SK-N-SH (cell line): Measurements from ENCODE around the gene SORBS2. TPM values are rescaled to one million over a fixed set of nuclear protein-coding genes. Genes with fewer than 3 reads are reported as not detected.

Experiments
- CTCF ChIA-PET: fragments of 300-600, 350-600 bp; formaldehyde crosslinking; extraction: SDS; loops from one replicate; lab custom pipeline; 2021; lab: Yijun Ruan, JAX
- POLR2A ChIA-PET: fragments of 350-600 bp; sonication (Branson Sonifier 250); formaldehyde crosslinking; extraction: SDS; loops from one replicate; lab custom pipeline; 2020; ENCODE audit warnings: antibody characterized with exemption, inconsistent platforms; lab: Yijun Ruan, JAX
- DNase-seq: peaks from one replicate; pipeline ENCODE4 v3.0.0; 2012
- H2AFZ ChIP-seq: fragments of 200-600 bp; sonication (generic); 2 replicates; pipeline ENCODE4 v1.8.1; 2016; ENCODE audit warnings: antibody characterized with exemption, mild to moderate bottlenecking, low read depth
- H3F3A ChIP-seq: fragments of 200-600 bp; sonication (generic); replicated peaks from 2 replicates; pipeline ENCODE3; 2016; ENCODE audit warnings: antibody characterized with exemption, mild to moderate bottlenecking; ENCODE audit not compliant: insufficient read depth
- H3K27ac ChIP-seq, 2 experiments: fragments of 200-500 bp in 1 of 2; fragments of 200-600 bp in 1 of 2; sonication (Bioruptor generic) in 1 of 2; sonication (generic), shearing (Covaris generic) in 1 of 2; 2 replicates each; pipeline versions ENCODE4 v1.5.1 to v1.6.1; 2014 to 2016; ENCODE audit warnings: low read depth in 2 of 2, inconsistent platforms in 1 of 2, low read length in 1 of 2, mild to moderate bottlenecking in 1 of 2, mixed read lengths in 1 of 2
- H3K27me3 ChIP-seq: fragments of 200-600 bp; sonication (generic), shearing (Covaris generic); 2 replicates; pipeline ENCODE4 v1.6.1; 2016; ENCODE audit warnings: mixed run types; ENCODE audit not compliant: insufficient read depth
- H3K36me3 ChIP-seq, 2 experiments: fragments of 200-500 bp in 1 of 2; fragments of 200-600 bp in 1 of 2; sonication (Bioruptor generic) in 1 of 2; sonication (generic) in 1 of 2; replicated peaks in 1 of 2; 2 replicates each; pipeline versions ENCODE3 to v1.5.1; 2014 to 2016; ENCODE audit warnings: low read length in 1 of 2, mild to moderate bottlenecking in 1 of 2; ENCODE audit not compliant: insufficient read depth in 2 of 2, control insufficient read depth in 1 of 2
- H3K4me1 ChIP-seq, 2 experiments: fragments of 200-500 bp in 1 of 2; fragments of 200-600 bp in 1 of 2; sonication (Bioruptor generic) in 1 of 2; sonication (generic), shearing (Covaris generic) in 1 of 2; 2 replicates each; pipeline versions ENCODE4 v1.5.1 to v1.6.1; 2014 to 2016; ENCODE audit warnings: low read depth in 1 of 2, low read length in 1 of 2, mixed run types in 1 of 2; ENCODE audit not compliant: insufficient read depth in 2 of 2, control insufficient read depth in 1 of 2
- H3K4me2 ChIP-seq: fragments of 200-600 bp; sonication (generic), shearing (Covaris generic); 2 replicates; pipeline ENCODE4 v1.6.1; 2017; ENCODE audit warnings: mixed run types
- H3K4me3 ChIP-seq, 2 experiments: fragments of 200-500 bp in 1 of 2; fragments of 200-600 bp in 1 of 2; sonication (Bioruptor generic) in 1 of 2; sonication (generic), shearing (Covaris generic) in 1 of 2; 2 replicates each; pipeline versions ENCODE4 v1.5.1 to v1.8.1; 2014 to 2016; ENCODE audit warnings: low read depth in 2 of 2, inconsistent platforms in 1 of 2, low read length in 1 of 2, mild to moderate bottlenecking in 1 of 2, mixed read lengths in 1 of 2, moderate library complexity in 1 of 2
- H3K79me2 ChIP-seq: fragments of 200-600 bp; sonication (generic); 2 replicates; pipeline ENCODE4 v1.8.1; 2017; ENCODE audit warnings: mild to moderate bottlenecking; ENCODE audit not compliant: insufficient read depth
- H3K9ac ChIP-seq: fragments of 200-600 bp; sonication (generic); 2 replicates; pipeline ENCODE4 v1.6.1; 2017; ENCODE audit warnings: mixed run types
- H3K9me2 ChIP-seq: fragments of 200-600 bp; sonication (generic); 2 replicates; pipeline ENCODE4 v1.6.1; 2017; ENCODE audit warnings: mixed run types
- H3K9me3 ChIP-seq: fragments of 200-600 bp; sonication (generic); 2 replicates; pipeline ENCODE4 v1.6.1; 2017; ENCODE audit warnings: mixed run types, mild to moderate bottlenecking, moderate library complexity
- H4K20me1 ChIP-seq: fragments of 200-600 bp; sonication (generic); 2 replicates; pipeline ENCODE4 v1.6.1; 2017; ENCODE audit warnings: mild to moderate bottlenecking, mixed run types; ENCODE audit not compliant: insufficient read depth
- CHD2 ChIP-seq: fragments of 150-350 bp; IDR thresholded peaks from 2 replicates; pipeline ENCODE4 v1.6.1; 2018; ENCODE audit warnings: low read length; ENCODE audit not compliant: partially characterized antibody
- FOXJ3 ChIP-seq: sonication (generic); formaldehyde crosslinking; IDR thresholded peaks from 2 replicates; pipeline ENCODE4 v1.5.1; 2020; ENCODE audit warnings: mild to moderate bottlenecking, missing genetic modification reagents
- GABPA ChIP-seq: IDR thresholded peaks from 2 replicates; pipeline ENCODE4 v1.4.0; 2012; ENCODE audit warnings: low read depth, mild to moderate bottlenecking
- MAX ChIP-seq: IDR thresholded peaks from 2 replicates; pipeline ENCODE4 v1.4.0; 2012; ENCODE audit warnings: low read depth
- MEF2A ChIP-seq: IDR thresholded peaks from 2 replicates; pipeline ENCODE4 v1.4.0; 2012; ENCODE audit warnings: low read depth, borderline replicate concordance
- POLR2AphosphoS5 ChIP-seq: IDR thresholded peaks from 2 replicates; pipeline ENCODE4 v1.6.1; 2012; ENCODE audit warnings: low read depth, low read length
- RAD21 ChIP-seq: IDR thresholded peaks from 2 replicates; pipeline ENCODE4 v1.6.1; 2012; ENCODE audit warnings: mild to moderate bottlenecking, low read length
- RCOR1 ChIP-seq: fragments of 150-350 bp; IDR thresholded peaks from 2 replicates; pipeline ENCODE4 v1.6.1; 2017; ENCODE audit warnings: antibody characterized with exemption, low read length
- RXRA ChIP-seq: IDR thresholded peaks from 2 replicates; pipeline ENCODE4 v1.4.0; 2012; ENCODE audit warnings: low read depth, mild to moderate bottlenecking, borderline replicate concordance
- SIN3A ChIP-seq: IDR thresholded peaks from 2 replicates; pipeline ENCODE4 v1.6.1; 2012; ENCODE audit warnings: low read depth, mild to moderate bottlenecking, low read length, moderate library complexity, borderline replicate concordance
- TCF12 ChIP-seq: IDR thresholded peaks from 2 replicates; pipeline ENCODE4 v1.4.0; 2012
- YY1 ChIP-seq: IDR thresholded peaks from 2 replicates; pipeline ENCODE4 v1.4.0; 2012; ENCODE audit warnings: low read depth, mild to moderate bottlenecking
- WGBS: methylation state at CpG from one replicate; pipeline ENCODE4 v1.1.6; 2017; ENCODE audit warnings: low lambda C conversion rate; 5-methylcytosine and 5-hydroxymethylcytosine counted together
- polyA plus RNA-seq, 3 experiments: library from polyadenylated mRNA; depleted of rRNA; stranded (reverse); fragments of >200 nt; gene quantifications; 2 replicates each; pipeline ENCODE4 v1.2.3, GENCODE V29; 2012
- TF ChIP-seq, protein P1 (sequence below): IDR thresholded peaks from 2 replicates; pipeline ENCODE4; 2012
- TF ChIP-seq, protein P2 (sequence below): fragments of 150-350 bp; IDR thresholded peaks from 2 replicates; pipeline ENCODE4 v1.6.1; 2016; ENCODE audit warnings: mild to moderate bottlenecking, low read depth, low read length

Gene SORBS2
- polyA plus RNA-seq, 1 of the 3 experiments (the other 2 are of a cell fraction) = 2.5 TPM

DNA sequence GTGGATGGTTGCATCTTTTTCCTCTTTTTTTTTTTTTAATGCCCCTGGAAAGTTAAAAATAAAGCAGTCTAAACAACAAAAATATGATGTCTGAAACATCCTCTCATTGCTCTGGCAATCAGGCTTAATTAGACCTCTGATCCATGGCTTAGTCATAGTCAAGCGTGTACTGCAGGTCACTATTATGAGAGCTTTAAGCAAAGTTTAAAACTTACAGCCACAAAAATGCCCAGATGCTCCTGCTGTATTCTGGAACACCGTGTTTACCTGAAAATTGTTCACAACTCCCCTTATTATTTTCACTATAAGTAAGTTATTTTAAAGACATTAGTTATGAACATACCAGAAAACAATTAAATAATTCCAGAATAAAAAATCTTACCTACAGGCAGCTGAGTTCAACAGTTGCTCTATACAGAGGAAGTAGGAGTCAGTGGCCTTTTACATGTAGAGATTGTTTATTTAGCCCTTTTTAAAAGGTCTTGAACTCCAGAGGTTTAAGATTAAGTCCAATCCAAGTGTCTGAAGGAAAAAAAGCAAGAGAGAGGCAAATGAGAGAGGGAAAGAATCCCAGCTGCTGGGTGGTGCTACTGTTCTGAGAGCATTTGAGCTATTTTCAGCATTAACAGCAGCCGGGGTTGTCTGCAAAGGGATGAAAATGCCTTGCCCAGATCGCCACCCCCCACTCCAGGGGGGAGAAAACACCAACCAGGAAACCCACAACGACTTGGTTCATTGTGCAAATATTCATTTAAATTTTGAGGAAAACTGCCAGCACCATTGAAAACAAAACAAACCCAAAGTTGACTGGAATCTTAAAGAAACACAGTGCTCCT is 36.9 kb downstream of the SORBS2 start:
- Histone ChIP-seq H2AFZ (peak overlapping the region; percentile 53), H3K9ac (peak overlapping the region; percentile 51; the same call in 1 of the 2 replicates), H3K4me3 (peak overlapping the region in 1 of 2 experiments; percentile 18; a peak in 1 of 4 replicates), H3K4me1 (peaks cover 2 to 6% of the 10 kb centered on the region in 2 experiments; a peak in 2 of 4 replicates), H4K20me1 (no peaks in the 10 kb centered on the region), H3K36me3 (no peaks in the 10 kb centered on the region), H3K4me2 (peak overlapping the region; percentile 57), H3K79me2 (no peaks in the 10 kb centered on the region), H3K9me2 (no peaks in the 10 kb centered on the region), H3F3A (peaks cover 18% of the 10 kb centered on the region), H3K27ac (peak overlapping the region; percentile 60 to 85), H3K27me3 (no peaks in the 10 kb centered on the region), H3K9me3 (no peaks in the 10 kb centered on the region)
- POLR2A ChIA-PET = no interaction called here
- WGBS = 23% methylated on average over 5 of the region's 5 CpGs
- CTCF ChIA-PET = interaction anchor here (1.1 to 1.4 kb wide), 2 partner anchors 37 to 247 kb away, joined by 3 read pairs; partner anchors contain the start of gene SORBS2
- 0 out of 2 replicates have a peak, but pooled peaks have one; percentile 9 for TF ChIP-seq RXRA
- TF ChIP-seq, protein P1, sequence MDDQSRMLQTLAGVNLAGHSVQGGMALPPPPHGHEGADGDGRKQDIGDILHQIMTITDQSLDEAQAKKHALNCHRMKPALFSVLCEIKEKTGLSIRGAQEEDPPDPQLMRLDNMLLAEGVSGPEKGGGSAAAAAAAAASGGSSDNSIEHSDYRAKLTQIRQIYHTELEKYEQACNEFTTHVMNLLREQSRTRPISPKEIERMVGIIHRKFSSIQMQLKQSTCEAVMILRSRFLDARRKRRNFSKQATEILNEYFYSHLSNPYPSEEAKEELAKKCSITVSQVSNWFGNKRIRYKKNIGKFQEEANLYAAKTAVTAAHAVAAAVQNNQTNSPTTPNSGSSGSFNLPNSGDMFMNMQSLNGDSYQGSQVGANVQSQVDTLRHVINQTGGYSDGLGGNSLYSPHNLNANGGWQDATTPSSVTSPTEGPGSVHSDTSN = no peak
- no peak for TF ChIP-seq FOXJ3 (CRISPR knock-in tag)
- no peak for TF ChIP-seq CHD2
- TF ChIP-seq MAX = no peak
- peak; percentile 36 for TF ChIP-seq TCF12
- TF ChIP-seq MEF2A = 0 out of 2 replicates have a peak, but pooled peaks have one; percentile 12
- TF ChIP-seq RAD21 = no peak
- no peak for TF ChIP-seq YY1
- no peak for DNase-seq

GRCh38 chr4:185774131-185774653 is 37.8 kb downstream of the SORBS2 start:
- Histone ChIP-seq H3K79me2 (no peaks in the 10 kb centered on the region), H3K9ac (peak overlapping the region; percentile 51; the same call in 1 of the 2 replicates), H3K27me3 (no peaks in the 10 kb centered on the region), H3K4me3 (no peak overlapping the region), H3K9me3 (no peaks in the 10 kb centered on the region), H3K4me2 (peak overlapping the region; percentile 57), H3K4me1 (peaks cover 2 to 6% of the 10 kb centered on the region in 2 experiments; a peak in 2 of 4 replicates), H2AFZ (0 out of 2 replicates have a peak overlapping the region, but pooled peaks have one; percentile 12), H3K27ac (peak overlapping the region in 1 of 2 experiments; percentile 85; a peak in 1 of 4 replicates), H4K20me1 (no peaks in the 10 kb centered on the region), H3K36me3 (no peaks in the 10 kb centered on the region), H3F3A (peaks cover 18% of the 10 kb centered on the region), H3K9me2 (no peaks in the 10 kb centered on the region)
- no peak for TF ChIP-seq YY1
- no peak for TF ChIP-seq MAX
- no peak for TF ChIP-seq POLR2AphosphoS5
- no peak for TF ChIP-seq RCOR1
- TF ChIP-seq GABPA = no peak
- TF ChIP-seq CHD2 = no peak
- TF ChIP-seq, protein P2, sequence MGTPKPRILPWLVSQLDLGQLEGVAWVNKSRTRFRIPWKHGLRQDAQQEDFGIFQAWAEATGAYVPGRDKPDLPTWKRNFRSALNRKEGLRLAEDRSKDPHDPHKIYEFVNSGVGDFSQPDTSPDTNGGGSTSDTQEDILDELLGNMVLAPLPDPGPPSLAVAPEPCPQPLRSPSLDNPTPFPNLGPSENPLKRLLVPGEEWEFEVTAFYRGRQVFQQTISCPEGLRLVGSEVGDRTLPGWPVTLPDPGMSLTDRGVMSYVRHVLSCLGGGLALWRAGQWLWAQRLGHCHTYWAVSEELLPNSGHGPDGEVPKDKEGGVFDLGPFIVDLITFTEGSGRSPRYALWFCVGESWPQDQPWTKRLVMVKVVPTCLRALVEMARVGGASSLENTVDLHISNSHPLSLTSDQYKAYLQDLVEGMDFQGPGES = no peak
- no peak for TF ChIP-seq SIN3A
- 81% methylated on average over 8 of the region's 8 CpGs for WGBS
- POLR2A ChIA-PET = no interaction called here
- no peak for DNase-seq
- CTCF ChIA-PET = interaction anchor here (1.4 kb wide), 1 partner anchor 247 kb away, joined by 3 read pairs; no protein-coding TSS in a partner anchor
